OCI-LY3 (cell line): Measurements from ENCODE around the gene ROR1.

Experiments used
- EZH2phosphoT487 ChIP-seq: fragments of 200-600 bp; shearing (Covaris generic); IDR thresholded peaks from 2 replicates; pipeline ENCODE4 v1.6.1; 2018; ENCODE audit warnings: antibody characterized with exemption, mixed run types, low read depth
- TF ChIP-seq, protein P1 (sequence below): fragments of 200-600, 300-600 bp; sonication (generic); IDR thresholded peaks from 2 replicates; pipeline ENCODE4 v1.5.1; 2014; ENCODE audit warnings: antibody characterized with exemption, low read length, low read depth

DNA sequence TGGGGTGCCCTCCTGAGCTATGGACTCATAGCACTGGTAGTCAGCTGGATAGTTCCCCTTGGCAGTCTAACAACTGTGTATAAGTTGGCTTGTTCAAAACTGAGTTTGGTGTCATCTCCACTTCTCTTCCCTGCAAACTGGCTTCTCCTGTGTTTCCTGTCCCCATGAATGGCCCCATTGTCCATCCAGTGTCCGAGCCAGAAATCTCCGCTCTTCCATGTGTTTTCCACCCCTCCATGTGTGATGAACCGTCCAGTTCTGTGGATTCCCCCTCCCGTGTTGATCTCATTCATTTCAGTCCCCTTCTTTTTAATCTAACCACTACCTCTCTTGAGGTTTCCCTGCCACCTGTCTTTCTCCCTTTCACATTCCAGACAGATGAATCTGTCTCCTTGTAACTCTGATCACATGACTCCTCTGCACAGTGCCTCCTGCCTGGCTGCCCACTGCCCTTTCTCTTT, 195.7 kb downstream of the ROR1 start:
- TF ChIP-seq, protein P1, sequence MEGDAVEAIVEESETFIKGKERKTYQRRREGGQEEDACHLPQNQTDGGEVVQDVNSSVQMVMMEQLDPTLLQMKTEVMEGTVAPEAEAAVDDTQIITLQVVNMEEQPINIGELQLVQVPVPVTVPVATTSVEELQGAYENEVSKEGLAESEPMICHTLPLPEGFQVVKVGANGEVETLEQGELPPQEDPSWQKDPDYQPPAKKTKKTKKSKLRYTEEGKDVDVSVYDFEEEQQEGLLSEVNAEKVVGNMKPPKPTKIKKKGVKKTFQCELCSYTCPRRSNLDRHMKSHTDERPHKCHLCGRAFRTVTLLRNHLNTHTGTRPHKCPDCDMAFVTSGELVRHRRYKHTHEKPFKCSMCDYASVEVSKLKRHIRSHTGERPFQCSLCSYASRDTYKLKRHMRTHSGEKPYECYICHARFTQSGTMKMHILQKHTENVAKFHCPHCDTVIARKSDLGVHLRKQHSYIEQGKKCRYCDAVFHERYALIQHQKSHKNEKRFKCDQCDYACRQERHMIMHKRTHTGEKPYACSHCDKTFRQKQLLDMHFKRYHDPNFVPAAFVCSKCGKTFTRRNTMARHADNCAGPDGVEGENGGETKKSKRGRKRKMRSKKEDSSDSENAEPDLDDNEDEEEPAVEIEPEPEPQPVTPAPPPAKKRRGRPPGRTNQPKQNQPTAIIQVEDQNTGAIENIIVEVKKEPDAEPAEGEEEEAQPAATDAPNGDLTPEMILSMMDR = no peak
- TF ChIP-seq EZH2phosphoT487 = no peak
